Body of pancreas (tissue), 4 donors: ENCODE data around the gene PTPRN2. TPM values are rescaled to one million over a fixed set of nuclear protein-coding genes. Genes with fewer than 3 reads are reported as not detected.

ENCODE experiments used
- ATAC-seq: fragments of 150-250 bp; one replicate; pipeline ENCODE4 v1.9.1; 2016
- DNase-seq, 4 donors: peaks; one replicate each; pipeline ENCODE4 v3.0.0-alpha.2; 2019
- H3K27ac ChIP-seq, 4 donors: fragments of 200-600 bp; sonication (generic); 1 replicate in 3 of 4; 2 replicates in 1 of 4; pipeline versions ENCODE4 v1.5.1 to v1.6.1; 2016 to 2019; ENCODE audit warnings: mild to moderate bottlenecking in 1 of 4, mixed read lengths in 1 of 4, moderate library complexity in 1 of 4
- H3K27me3 ChIP-seq, 2 donors: fragments of 200-600 bp; sonication (generic); one replicate each; pipeline ENCODE4 v1.6.0; 2016; ENCODE audit warnings: mild to moderate bottlenecking in 1 of 2
- H3K36me3 ChIP-seq, 2 donors: fragments of 200-600 bp; sonication (generic); replicated peaks in 1 of 2; 2 replicates each; pipeline ENCODE4 v1.5.1; 2016; ENCODE audit warnings: low read depth in 2 of 2; ENCODE audit not compliant: insufficient read depth in 1 of 2
- H3K4me1 ChIP-seq: fragments of 200-600 bp; sonication (generic); one replicate; pipeline ENCODE4 v1.6.0; 2016
- H3K4me3 ChIP-seq, 2 donors: fragments of 200-600 bp; sonication (generic); 1 replicate in 1 of 2; 2 replicates in 1 of 2; pipeline ENCODE4 v1.5.1; 2016 to 2019
- H3K9me3 ChIP-seq, 3 donors: fragments of 200-600 bp; sonication (generic); 1 replicate in 2 of 3; 2 replicates in 1 of 3; pipeline ENCODE4 v1.5.1; 2016
- CTCF ChIP-seq, 7 experiments: fragments of 450-650 bp in 4 of 7; fragments of 200-600 bp in 3 of 7; sonication (generic) in 3 of 7; IDR thresholded peaks; one replicate each; pipeline ENCODE4 v1.5.1; 2016 to 2019; ENCODE audit warnings: antibody characterized with exemption in 7 of 7
- POLR2A ChIP-seq, 3 donors: fragments of 450-650 bp; IDR thresholded peaks; one replicate each; pipeline ENCODE4 v1.6.1; 2016; ENCODE audit warnings: antibody characterized with exemption in 3 of 3, mild to moderate bottlenecking in 2 of 3
- WGBS, 2 donors: methylation state at CpG; one replicate each; pipeline ENCODE4 v1.1.5; 2017; 5-methylcytosine and 5-hydroxymethylcytosine counted together
- intact Hi-C: fragments of 100-400 bp; cut with DNase I; formaldehyde crosslinking; loops from one replicate; pipeline ENCODE4 v1.15.1; 2023
- total RNA-seq, 2 donors: library from RNA; depleted of rRNA; stranded (reverse); fragments of >200 nt; gene quantifications; one replicate each; pipeline ENCODE4 v1.1.0, GENCODE V29; 2016

Gene PTPRN2
- total RNA-seq, 2 donors from 2014 or later: 31.6 to 76.1 TPM

DNA sequence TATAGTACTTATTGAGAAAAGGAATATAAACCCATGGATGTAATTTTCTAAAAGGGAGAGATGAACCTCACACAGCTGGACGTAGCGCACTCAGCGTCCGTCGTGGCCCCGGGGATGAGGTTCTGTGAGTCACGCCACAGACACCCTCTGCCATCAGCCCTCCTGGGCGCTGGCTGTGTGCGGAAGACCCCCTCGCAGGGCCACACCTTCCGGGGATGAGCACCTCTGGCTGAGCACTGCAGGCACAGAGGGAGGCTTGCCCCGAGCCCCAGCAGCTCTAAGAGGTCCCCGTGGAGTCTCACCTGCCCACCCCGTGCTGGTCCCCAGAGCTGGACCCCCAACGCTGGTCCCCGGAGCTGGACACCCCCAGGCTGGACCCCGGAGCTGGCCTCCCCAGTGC is 215.8 kb downstream of the PTPRN2 start:
- WGBS, 2 donors: 76 to 93% methylated on average over 12 to 17 of the region's 17 CpGs
- no peak overlapping the region for H3K27ac ChIP-seq
- TF ChIP-seq POLR2A (IDR thresholded peaks at IDR 0.05) (no peak), CTCF (IDR thresholded peaks at IDR 0.05) (no peak)
- DNase-seq (no peak), ATAC-seq (no peak)
- H3K27me3 ChIP-seq: no peaks in the 10 kb centered on the region
- H3K36me3 ChIP-seq: no peaks in the 10 kb centered on the region
- H3K9me3 ChIP-seq: no peaks in the 10 kb centered on the region
- H3K4me1 ChIP-seq: no peaks in the 10 kb centered on the region
- H3K4me3 ChIP-seq: no peak overlapping the region
- intact Hi-C loops: no loop called here

DNA sequence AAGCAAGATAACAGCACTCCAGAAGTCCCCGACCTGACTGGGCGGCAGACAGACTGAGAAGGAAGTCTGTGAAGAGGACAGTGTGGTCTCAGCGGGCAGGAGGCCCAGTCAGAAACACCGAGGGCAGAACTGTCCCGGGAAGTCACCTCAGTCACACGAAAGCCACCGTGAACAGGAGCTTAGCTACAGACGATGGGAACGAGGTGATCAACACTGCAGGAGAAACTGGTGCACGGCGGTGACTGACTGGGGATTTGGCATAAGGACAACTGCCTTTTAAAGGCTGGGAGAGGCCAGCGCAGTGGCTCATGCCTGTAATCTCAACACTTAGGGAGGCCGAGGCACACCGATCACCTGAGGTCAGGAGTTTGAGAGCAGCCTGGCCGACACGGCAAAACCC is 217.8 kb downstream of the PTPRN2 start:
- H3K27me3 ChIP-seq: no peaks in the 10 kb centered on the region
- H3K36me3 ChIP-seq: no peaks in the 10 kb centered on the region
- H3K4me3 ChIP-seq: no peak overlapping the region
- H3K9me3 ChIP-seq: no peaks in the 10 kb centered on the region
- no peak overlapping the region for H3K27ac ChIP-seq
- intact Hi-C loops: no loop called here
- ATAC-seq (no peak), DNase-seq (no peak)
- H3K4me1 ChIP-seq: no peaks in the 10 kb centered on the region
- 93% methylated on average over 16 of the region's 16 CpGs for WGBS, 2 donors
- no peak for TF ChIP-seq CTCF (IDR thresholded peaks at IDR 0.05)
- no peak for TF ChIP-seq POLR2A (IDR thresholded peaks at IDR 0.05)

DNA sequence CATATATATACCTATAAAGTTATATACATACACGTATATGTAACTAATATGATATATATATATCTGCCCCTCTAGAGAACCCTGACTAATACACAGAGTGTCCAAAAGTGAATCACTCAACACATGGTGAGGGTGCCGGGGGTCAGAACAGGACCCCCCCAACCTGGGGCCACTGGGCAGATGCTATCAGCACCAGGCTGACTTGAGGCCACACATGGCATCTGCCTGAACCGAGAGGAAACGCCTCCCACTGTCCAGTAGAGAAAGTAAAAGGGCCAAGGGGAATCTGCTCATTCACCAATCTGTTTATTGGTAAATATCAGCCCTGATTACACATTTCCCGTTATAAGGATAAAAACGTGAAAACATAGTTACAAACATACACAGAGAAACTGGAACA is 218.3 kb downstream of the PTPRN2 start:
- Histone ChIP-seq H3K9me3 (no peaks in the 10 kb centered on the region), H3K27ac (no peak overlapping the region), H3K4me3 (no peak overlapping the region), H3K27me3 (no peaks in the 10 kb centered on the region), H3K4me1 (no peaks in the 10 kb centered on the region), H3K36me3 (no peaks in the 10 kb centered on the region)
- TF ChIP-seq CTCF (IDR thresholded peaks at IDR 0.05): no peak
- TF ChIP-seq POLR2A (IDR thresholded peaks at IDR 0.05): no peak
- intact Hi-C loops: no loop called here
- ATAC-seq: no peak
- WGBS, 2 donors: 79 to 83% methylated on average over 6 of the region's 6 CpGs
- no peak for DNase-seq

DNA sequence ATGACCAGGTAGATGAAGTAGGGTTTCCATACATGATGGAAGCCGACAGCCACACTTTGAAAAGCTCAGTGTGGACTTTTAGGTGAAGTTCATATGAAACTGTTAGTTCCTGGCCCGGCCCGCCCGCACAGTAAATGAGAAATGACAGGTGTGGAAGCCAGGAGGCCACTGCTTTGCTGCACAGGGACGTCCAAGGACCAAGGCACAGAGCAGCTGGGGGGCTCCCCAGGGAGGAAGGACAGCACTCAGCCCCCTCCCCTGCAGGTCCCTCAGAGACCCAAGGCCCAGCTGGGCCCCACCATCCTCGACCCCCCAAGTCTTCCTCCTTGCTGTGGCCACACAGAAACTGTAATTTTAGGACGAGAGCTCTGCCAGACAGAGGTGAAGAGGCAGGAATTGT is 219.2 kb downstream of the PTPRN2 start:
- no peak overlapping the region for H3K27ac ChIP-seq
- ATAC-seq (no peak), DNase-seq (no peak)
- TF ChIP-seq POLR2A (IDR thresholded peaks at IDR 0.05) (no peak), CTCF (IDR thresholded peaks at IDR 0.05) (no peak)
- H3K4me3 ChIP-seq: no peak overlapping the region
- no peaks in the 10 kb centered on the region for H3K9me3 ChIP-seq
- intact Hi-C loops: no loop called here
- no peaks in the 10 kb centered on the region for H3K27me3 ChIP-seq
- no peaks in the 10 kb centered on the region for H3K4me1 ChIP-seq
- WGBS, 2 donors: 64 to 67% methylated on average over 7 of the region's 7 CpGs
- H3K36me3 ChIP-seq: no peaks in the 10 kb centered on the region

- DNase-seq (no peak), ATAC-seq (no peak)
- H3K36me3 ChIP-seq: no peaks in the 10 kb centered on the region
- no peaks in the 10 kb centered on the region for H3K4me1 ChIP-seq
- no peak overlapping the region for H3K27ac ChIP-seq
- TF ChIP-seq CTCF (IDR thresholded peaks at IDR 0.05) (no peak), POLR2A (IDR thresholded peaks at IDR 0.05) (no peak)
- no peak overlapping the region for H3K4me3 ChIP-seq
- no peaks in the 10 kb centered on the region for H3K27me3 ChIP-seq
- WGBS, 2 donors: 64 to 65% methylated on average over 3 of the region's 3 CpGs
- intact Hi-C loops: no loop called here
- no peaks in the 10 kb centered on the region for H3K9me3 ChIP-seq
Observed at GRCh38 chr7:158367634-158367982, 220.0 kb downstream of the PTPRN2 start.
